GM21528 (cell line): ENCODE data around the gene RABEPK.
"Not testable (repeated sequence)": the region's sequence is repeated elsewhere in the genome, so short reads cannot be mapped to it uniquely, and the experiment has no call there.

ENCODE experiments used
- ATAC-seq: cut with Tn5 transposase; IDR thresholded peaks from one replicate; pipeline ENCODE4 v1.9.1; 2021; ENCODE audit warnings: mild to moderate bottlenecking, moderate library complexity; ENCODE audit not compliant: unreplicated experiment, low FRiP score

The RABEPK gene

GRCh38 chr9:125194466-125194865, 5.9 kb upstream of the RABEPK start:
- ATAC-seq, result not testable (repeated sequence)

GRCh38 chr9:125195591-125195990, 4.8 kb upstream of the RABEPK start:
- ATAC-seq, result not testable (repeated sequence)

GRCh38 chr9:125202846-125203618, 2.7 kb downstream of the RABEPK start:
- ATAC-seq, result no peak

DNA sequence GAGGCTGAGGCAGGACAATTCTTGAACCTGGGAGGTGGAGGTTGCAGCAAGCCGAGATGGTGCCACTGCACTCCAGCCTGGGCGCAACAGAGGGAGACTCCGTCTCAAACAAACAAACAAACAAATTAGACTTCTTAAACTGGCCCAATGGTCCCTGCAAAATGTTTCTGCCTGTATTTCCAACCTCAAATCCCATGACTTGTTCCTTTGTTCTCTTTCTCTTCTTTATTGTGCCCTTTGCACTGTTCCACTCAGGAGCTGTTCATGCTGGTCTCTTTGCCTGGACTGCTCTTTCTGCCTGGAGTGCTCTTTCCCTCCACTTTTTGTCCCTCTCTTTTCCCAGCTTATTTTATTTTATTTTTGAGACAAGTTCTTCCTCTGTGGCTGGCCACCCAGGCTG, 4.1 kb downstream of the RABEPK start:
- no peak for ATAC-seq

DNA sequence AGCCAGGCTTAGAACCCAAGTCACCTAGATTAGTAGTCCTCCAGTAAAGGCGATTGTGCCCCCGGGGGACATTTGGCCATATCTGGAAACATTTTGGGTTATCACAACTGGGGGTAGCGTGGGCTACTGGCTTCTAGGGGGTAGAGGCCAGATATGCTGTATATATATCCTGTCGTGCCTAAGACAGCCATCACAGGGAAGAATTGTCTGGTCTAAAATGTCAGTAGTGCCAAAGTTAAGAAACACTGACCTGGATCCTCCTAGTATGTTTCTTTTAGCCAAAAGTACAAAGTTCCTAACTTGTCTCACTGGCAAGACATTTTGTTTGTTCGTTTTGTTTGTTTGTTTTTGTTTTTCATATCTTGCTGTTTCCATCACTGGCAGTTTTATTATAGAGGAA, 13.8 kb downstream of the RABEPK start:
- ATAC-seq, result no peak

DNA sequence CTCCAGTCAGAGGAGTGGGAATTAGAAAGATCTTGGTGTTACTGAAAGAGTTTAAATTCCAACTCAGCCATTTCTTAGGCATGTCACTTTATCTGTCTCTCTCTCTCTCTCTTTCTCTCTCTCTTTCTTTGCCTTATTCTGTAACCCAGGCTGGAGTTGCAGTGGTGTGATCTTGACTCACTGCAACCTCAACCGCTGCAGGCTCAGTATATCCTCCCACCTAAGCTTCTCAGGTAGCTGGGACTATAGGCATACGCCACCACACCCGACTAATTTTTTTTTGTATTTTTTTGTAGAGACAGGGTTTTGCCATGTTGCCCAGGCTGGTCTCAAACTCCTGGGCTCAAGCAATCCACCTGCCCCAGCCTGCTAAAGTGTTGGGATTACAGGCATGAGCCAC, 18.3 kb downstream of the RABEPK start:
- ATAC-seq, result no peak

DNA sequence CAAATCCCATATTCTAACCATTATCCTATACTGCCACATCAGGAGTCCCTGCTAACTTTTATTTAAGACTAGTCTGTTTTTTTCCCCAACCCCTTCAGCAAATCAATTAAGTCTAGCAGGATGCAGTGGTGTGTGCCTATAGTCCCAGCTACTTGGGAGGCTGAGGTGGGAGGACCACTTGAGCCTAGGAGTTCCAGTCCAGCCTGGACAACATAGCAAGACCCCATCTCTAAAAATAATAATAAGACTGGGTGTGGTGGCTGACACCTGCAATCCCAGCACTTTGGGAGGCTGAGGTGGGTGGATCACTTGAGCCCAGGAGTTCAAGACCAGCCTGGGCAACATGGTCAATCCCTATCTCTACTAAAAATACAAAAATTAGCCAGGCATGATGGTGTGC, 24.5 kb downstream of the RABEPK start:
- ATAC-seq, result not testable (repeated sequence)

- no peak for ATAC-seq
Observed at GRCh38 chr9:125227761-125228160, 27.4 kb downstream of the RABEPK start.

GRCh38 chr9:125233678-125234077, 33.3 kb downstream of the RABEPK start:
- no peak for ATAC-seq

- ATAC-seq, result not testable (repeated sequence)
Observed at GRCh38 chr9:125234099-125234498, 33.8 kb downstream of the RABEPK start.

DNA sequence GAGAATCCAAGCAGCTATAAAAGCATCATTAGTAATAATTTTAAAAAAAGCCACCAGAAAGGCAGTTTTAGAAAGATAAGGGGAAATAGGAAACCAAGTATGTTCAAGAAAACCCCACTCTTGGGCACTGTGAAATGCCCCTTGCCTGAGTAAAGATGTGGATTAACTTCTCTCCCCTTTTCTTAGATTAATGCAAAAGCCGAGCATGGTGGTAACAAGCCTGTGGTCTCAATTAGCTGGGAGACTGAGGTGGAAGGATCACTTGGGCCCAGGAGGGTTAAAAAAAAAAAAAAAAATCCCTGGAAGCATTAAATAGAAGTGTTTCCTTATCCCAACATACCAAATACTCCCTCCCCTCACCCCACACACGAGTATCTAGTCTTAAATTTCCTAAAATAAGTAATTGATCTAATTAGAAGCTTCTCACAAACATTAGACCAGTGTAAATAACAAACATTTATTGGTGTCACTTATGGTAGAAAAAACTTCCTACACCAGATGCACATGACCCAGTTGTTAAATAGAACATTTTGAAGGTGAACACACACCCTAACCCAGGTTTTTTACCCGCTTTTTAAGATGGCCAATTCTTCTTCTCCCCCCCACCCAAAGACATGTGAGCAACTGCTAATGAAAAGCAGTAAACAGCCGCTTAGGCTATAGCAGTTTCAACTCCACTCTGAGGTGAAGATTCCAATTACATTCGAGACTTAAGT, 35.6 kb downstream of the RABEPK start:
- ATAC-seq, result no peak

DNA sequence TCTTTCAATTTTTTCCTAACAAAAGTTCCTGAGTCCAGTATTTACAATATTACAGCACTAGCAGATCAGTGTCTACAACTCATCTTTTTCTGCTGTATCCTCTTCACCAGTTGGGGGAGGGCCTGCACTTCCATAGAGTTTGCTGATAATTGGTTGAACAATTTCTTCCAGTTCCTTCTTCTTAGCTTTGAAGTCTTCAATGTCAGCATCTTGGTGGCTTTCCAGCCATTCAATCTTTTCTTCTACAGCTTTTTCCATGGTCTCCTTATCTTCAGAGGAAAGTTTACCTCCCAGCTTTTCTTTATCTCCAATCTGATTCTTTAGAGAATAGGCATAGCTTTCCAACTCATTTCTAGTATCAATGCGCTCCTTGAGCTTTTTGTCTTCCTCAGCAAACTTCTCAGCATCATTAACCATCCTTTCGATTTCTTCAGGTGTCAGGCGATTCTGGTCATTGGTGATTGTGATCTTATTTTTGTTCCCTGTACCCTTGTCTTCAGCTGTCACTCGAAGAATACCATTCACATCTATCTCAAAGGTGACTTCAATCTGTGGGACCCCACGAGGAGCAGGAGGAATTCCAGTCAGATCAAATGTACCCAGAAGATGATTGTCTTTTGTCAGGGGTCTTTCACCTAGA, 36.3 kb downstream of the RABEPK start:
- ATAC-seq, result not testable (repeated sequence)

GRCh38 chr9:125238127-125238914, 38.0 kb downstream of the RABEPK start:
- no peak for ATAC-seq

DNA sequence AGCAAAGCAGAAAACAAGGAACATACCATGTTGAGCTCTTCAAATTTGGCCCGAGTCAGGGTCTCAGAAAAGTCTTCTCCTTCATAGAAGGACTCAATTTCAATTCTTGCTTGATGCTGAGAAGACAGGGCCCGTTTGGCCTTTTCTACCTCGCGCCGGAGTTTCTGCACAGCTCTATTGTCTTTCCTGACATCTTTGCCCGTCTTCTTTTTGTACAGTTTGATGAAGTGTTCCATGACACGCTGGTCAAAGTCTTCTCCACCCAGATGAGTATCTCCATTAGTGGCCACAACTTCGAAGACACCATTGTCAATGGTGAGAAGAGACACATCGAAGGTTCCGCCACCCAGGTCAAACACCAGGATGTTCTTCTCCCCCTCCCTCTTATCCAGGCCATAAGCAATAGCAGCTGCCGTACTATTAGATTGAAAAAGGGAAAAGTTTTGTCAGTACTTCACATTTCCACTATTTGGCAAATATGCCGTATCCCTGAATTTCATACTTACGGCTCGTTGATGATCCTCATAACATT, 38.6 kb downstream of the RABEPK start:
- no peak for ATAC-seq

GRCh38 chr9:125239631-125240597, 39.6 kb downstream of the RABEPK start:
- ATAC-seq, result no peak

DNA sequence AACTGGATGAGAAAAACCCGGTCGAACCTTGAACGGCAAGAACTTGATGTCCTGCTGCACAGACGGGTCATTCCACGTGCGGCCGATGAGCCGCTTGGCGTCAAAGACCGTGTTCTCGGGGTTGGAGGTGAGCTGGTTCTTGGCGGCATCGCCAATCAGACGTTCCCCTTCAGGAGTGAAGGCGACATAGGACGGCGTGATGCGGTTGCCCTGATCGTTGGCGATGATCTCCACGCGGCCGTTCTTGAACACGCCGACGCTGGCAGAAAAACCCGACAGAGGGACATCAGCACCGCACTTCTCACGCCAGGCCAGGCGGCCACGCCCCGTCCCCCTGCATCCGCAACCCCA, 40.3 kb downstream of the RABEPK start:
- peak; percentile 7 for ATAC-seq

DNA sequence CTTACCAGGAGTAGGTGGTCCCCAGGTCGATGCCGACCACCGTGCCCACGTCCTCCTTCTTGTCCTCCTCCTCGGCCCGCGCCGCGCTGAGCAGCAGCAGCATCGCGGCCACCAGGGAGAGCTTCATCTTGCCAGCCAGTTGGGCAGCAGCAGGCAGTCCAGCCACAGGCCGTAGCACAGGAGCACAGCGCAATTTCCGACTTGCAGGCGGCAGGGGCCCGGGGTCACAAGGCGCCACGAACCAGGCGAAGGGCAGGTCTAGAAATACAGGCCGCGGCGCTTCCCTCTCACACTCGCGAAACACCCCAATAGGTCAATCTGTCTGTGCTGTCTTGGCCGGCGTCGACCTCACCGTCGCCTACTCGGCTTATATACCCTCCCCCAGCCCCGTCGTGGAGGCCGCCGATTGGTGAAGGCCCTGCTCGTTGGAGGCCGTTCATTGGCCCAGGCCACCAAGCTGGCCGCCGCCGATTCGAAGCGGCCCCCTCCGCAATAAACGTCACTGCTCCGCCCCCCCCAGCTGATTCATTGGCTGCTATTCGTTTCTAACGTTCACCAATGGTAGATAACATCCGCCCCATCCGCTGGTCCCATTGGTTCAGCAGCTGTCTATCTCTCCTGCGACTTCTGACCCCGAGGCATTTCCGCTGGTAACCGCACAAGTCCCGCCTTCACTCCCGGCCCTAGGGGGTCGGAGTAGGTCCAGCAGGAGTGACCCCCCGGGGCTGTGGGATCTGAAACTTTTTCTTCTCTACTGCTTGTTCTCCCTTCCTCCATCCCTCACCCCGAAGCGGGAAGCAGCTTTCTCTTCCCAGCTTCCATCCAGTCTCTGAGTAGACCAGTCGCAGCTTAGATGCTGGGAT, 40.9 kb downstream of the RABEPK start, which contains the start of gene HSPA5:
HSPA5 (minus strand) TSS at position 344 of the 863 bp plus-strand sequence; CDS start at position 127, 217 bp downstream.
- peak; percentile 87 for ATAC-seq
